Measurements from ENCODE around the gene DDX25.
A peak's percentile ranks its signal among the peaks of the same experiment; 100 is the strongest.

- no peak for TF ChIP-seq RFX5 (IDR thresholded peaks at IDR 0.05; ENCODE audit: low read depth, low read length)
- TF ChIP-seq, protein P1, sequence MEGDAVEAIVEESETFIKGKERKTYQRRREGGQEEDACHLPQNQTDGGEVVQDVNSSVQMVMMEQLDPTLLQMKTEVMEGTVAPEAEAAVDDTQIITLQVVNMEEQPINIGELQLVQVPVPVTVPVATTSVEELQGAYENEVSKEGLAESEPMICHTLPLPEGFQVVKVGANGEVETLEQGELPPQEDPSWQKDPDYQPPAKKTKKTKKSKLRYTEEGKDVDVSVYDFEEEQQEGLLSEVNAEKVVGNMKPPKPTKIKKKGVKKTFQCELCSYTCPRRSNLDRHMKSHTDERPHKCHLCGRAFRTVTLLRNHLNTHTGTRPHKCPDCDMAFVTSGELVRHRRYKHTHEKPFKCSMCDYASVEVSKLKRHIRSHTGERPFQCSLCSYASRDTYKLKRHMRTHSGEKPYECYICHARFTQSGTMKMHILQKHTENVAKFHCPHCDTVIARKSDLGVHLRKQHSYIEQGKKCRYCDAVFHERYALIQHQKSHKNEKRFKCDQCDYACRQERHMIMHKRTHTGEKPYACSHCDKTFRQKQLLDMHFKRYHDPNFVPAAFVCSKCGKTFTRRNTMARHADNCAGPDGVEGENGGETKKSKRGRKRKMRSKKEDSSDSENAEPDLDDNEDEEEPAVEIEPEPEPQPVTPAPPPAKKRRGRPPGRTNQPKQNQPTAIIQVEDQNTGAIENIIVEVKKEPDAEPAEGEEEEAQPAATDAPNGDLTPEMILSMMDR (IDR thresholded peaks at IDR 0.05 in 2 of 3, conservative IDR thresholded peaks at IDR 0.05 in 1 of 3; ENCODE audit: control insufficient read depth in 2 of 3, extremely low read depth in 1 of 3, insufficient read depth in 1 of 3, low read depth in 3 of 3, low read length in 3 of 3) = peak; percentile 83 to 89 (median 85)
- no peak for TF ChIP-seq EZH2 (IDR thresholded peaks at IDR 0.05; ENCODE audit: borderline replicate concordance, control insufficient read depth, low read depth, low read length)
- no peak for TF ChIP-seq MEF2A (IDR thresholded peaks at IDR 0.05; ENCODE audit: insufficient read depth, low read depth, low read length)
- no peak for TF ChIP-seq REST (IDR thresholded peaks at IDR 0.05; ENCODE audit: low read depth, low read length)
- TF ChIP-seq TBL1XR1 (IDR thresholded peaks at IDR 0.05; ENCODE audit: low read depth, low read length) = no peak
- TF ChIP-seq POLR2A (IDR thresholded peaks at IDR 0.05; ENCODE audit: low read depth, low read length) = no peak
These were observed 18.8 kb downstream of the DDX25 start for GRCh38 chr11:125923012-125923579.

Data from GM12878 (cell line).